ENCODE data around the gene GALNT17. TPM values are rescaled to one million over a fixed set of nuclear protein-coding genes. Genes with fewer than 3 reads are reported as not detected.

The GALNT17 gene
- total and polyA plus RNA-seq, 2 experiments from 2014 or later = 11.1 to 65.6 TPM

GRCh38 chr7:71411475-71411874 is 279.5 kb downstream of the GALNT17 start:
- DNase-seq (ENCODE audit: low spot score) (no peak), ATAC-seq (no peak)
- Mint-ChIP-seq H3K27me3 (ENCODE audit: insufficient read depth, low read depth, poor library complexity) (peaks cover 8% of the 10 kb centered on the region), H3K27ac (no peak overlapping the region), H3K9me3 (peaks cover 21% of the 10 kb centered on the region), H3K4me3 (no peak overlapping the region), H3K36me3 (ENCODE audit: low read depth) (peaks cover 53% of the 10 kb centered on the region), H3K4me1 (no peaks in the 10 kb centered on the region; the same call in 2 of the 3 replicates)
- Histone ChIP-seq H3K4me2 (no peak overlapping the region), H3K79me2 (replicated peaks; ENCODE audit: insufficient read depth) (no peaks in the 10 kb centered on the region), H3K4me1 (ENCODE audit: insufficient read depth) (no peaks in the 10 kb centered on the region), H3K36me3 (ENCODE audit: insufficient read depth) (no peaks in the 10 kb centered on the region), H3F3A (replicated peaks; ENCODE audit: low read depth) (0 out of 2 replicates have a peak, but pooled peaks cover 3% of the 10 kb centered on the region), H4K20me1 (replicated peaks; ENCODE audit: insufficient read depth) (no peaks in the 10 kb centered on the region), H3K9me2 (ENCODE audit: insufficient read depth) (no peaks in the 10 kb centered on the region), H3K4me3 (no peak overlapping the region), H3K27me3 (ENCODE audit: insufficient read depth) (no peaks in the 10 kb centered on the region), H2AFZ (no peak overlapping the region), H3K27ac (ENCODE audit: low read depth) (no peak overlapping the region)
- TF ChIP-seq CTCF (conservative IDR thresholded peaks at IDR 0.05; ENCODE audit: low read depth in 2 of 2) (peak in 1 of 2 experiments; percentile 15; a peak in 1 of 4 replicates), EZH2phosphoT487 (IDR thresholded peaks at IDR 0.05; ENCODE audit: unreplicated experiment) (no peak)

GRCh38 chr7:71414490-71414889 is 282.5 kb downstream of the GALNT17 start:
- ATAC-seq = no peak
- Histone ChIP-seq H3K79me2 (replicated peaks; ENCODE audit: insufficient read depth) (no peaks in the 10 kb centered on the region), H3F3A (replicated peaks; ENCODE audit: low read depth) (0 out of 2 replicates have a peak, but pooled peaks cover 3% of the 10 kb centered on the region), H3K27ac (ENCODE audit: low read depth) (no peak overlapping the region), H3K36me3 (ENCODE audit: insufficient read depth) (peaks cover 3% of the 10 kb centered on the region; the same call in 1 of the 2 replicates), H3K4me1 (ENCODE audit: insufficient read depth) (no peaks in the 10 kb centered on the region), H3K4me3 (no peak overlapping the region), H4K20me1 (replicated peaks; ENCODE audit: insufficient read depth) (no peaks in the 10 kb centered on the region), H3K4me2 (no peak overlapping the region), H3K9me2 (ENCODE audit: insufficient read depth) (no peaks in the 10 kb centered on the region), H2AFZ (no peak overlapping the region), H3K27me3 (ENCODE audit: insufficient read depth) (no peaks in the 10 kb centered on the region)
- no peak for DNase-seq (ENCODE audit: low spot score)
- no peaks in the 10 kb centered on the region; the same call in 2 of the 3 replicates for H3K4me1 Mint-ChIP-seq
- peaks cover 14% of the 10 kb centered on the region for H3K9me3 Mint-ChIP-seq
- no peak overlapping the region for H3K4me3 Mint-ChIP-seq
- peaks cover 9% of the 10 kb centered on the region for H3K27me3 Mint-ChIP-seq (ENCODE audit: insufficient read depth, low read depth, poor library complexity)
- no peak overlapping the region for H3K27ac Mint-ChIP-seq
- peaks cover 63% of the 10 kb centered on the region for H3K36me3 Mint-ChIP-seq (ENCODE audit: low read depth)
- TF ChIP-seq JUNB (IDR thresholded peaks at IDR 0.05; ENCODE audit: unreplicated experiment) (no peak), POLR2AphosphoS5 (IDR thresholded peaks at IDR 0.05; ENCODE audit: low read depth) (no peak), ETS1 (IDR thresholded peaks at IDR 0.05) (no peak), ZNF114 (CRISPR knock-in tag; IDR thresholded peaks at IDR 0.05) (no peak), ZNF462 (CRISPR knock-in tag; IDR thresholded peaks at IDR 0.05) (no peak), CREB1 (CRISPR knock-in tag; IDR thresholded peaks at IDR 0.05; ENCODE audit: low read depth) (no peak), EZH2phosphoT487 (IDR thresholded peaks at IDR 0.05; ENCODE audit: unreplicated experiment) (no peak), NANOG (IDR thresholded peaks at IDR 0.05; ENCODE audit: borderline replicate concordance) (no peak), CTCF (conservative IDR thresholded peaks at IDR 0.05; ENCODE audit: low read depth in 2 of 2) (no peak), ZNF331 (CRISPR knock-in tag; IDR thresholded peaks at IDR 0.05; ENCODE audit: low read depth) (no peak), EZH2 (IDR thresholded peaks at IDR 0.05; ENCODE audit: low read depth, unreplicated experiment) (no peak)

Data from GM23338 (cell line).